Measurements from ENCODE around the gene LAPTM4A. TPM values are rescaled to one million over a fixed set of nuclear protein-coding genes. Genes with fewer than 3 reads are reported as not detected.

LAPTM4A gene
- total RNA-seq, 2 experiments from 2014 or later = 20.5 to 24.1 TPM

GRCh38 chr2:20016346-20016745, 35.1 kb downstream of the LAPTM4A start:
- Mint-ChIP-seq H3K27ac (no peak overlapping the region), H3K4me3 (no peak overlapping the region), H3K9me3 (ENCODE audit: low read depth) (no peaks in the 10 kb centered on the region), H3K27me3 (peaks cover 33% of the 10 kb centered on the region), H3K36me3 (peaks cover 4% of the 10 kb centered on the region), H3K4me1 (peaks cover 8% of the 10 kb centered on the region)
- ATAC-seq (no peak), DNase-seq (no peak)
- CTCF ChIA-PET = interaction anchor here (0.8 to 2.2 kb wide), 22 partner anchors 7 to 805 kb away, joined by 3 to 18 read pairs (median 4); partner anchors contain the start of genes LAPTM4A, SDC1 and WDR35

GRCh38 chr2:20015482-20016083, 35.8 kb downstream of the LAPTM4A start:
- peaks cover 2% of the 10 kb centered on the region for H3K36me3 Mint-ChIP-seq
- H3K9me3 Mint-ChIP-seq (ENCODE audit: low read depth) = no peaks in the 10 kb centered on the region
- peaks cover 40% of the 10 kb centered on the region for H3K27me3 Mint-ChIP-seq
- DNase-seq = no peak
- peaks cover 8% of the 10 kb centered on the region for H3K4me1 Mint-ChIP-seq
- CTCF ChIA-PET = interaction anchor here (0.6 to 2.2 kb wide), 37 partner anchors 8 to 806 kb away, joined by 3 to 18 read pairs (median 4); partner anchors contain the start of genes LAPTM4A, SDC1 and WDR35
- no peak overlapping the region for H3K4me3 Mint-ChIP-seq
- H3K27ac Mint-ChIP-seq = no peak overlapping the region
- no peak for ATAC-seq

- Mint-ChIP-seq H3K4me1 (peaks cover 8% of the 10 kb centered on the region), H3K4me3 (peak overlapping the region; percentile 27), H3K9me3 (ENCODE audit: low read depth) (no peaks in the 10 kb centered on the region), H3K36me3 (no peaks in the 10 kb centered on the region), H3K27ac (no peak overlapping the region), H3K27me3 (peaks cover 56% of the 10 kb centered on the region)
- ATAC-seq = no peak
- CTCF ChIA-PET = interaction anchor here (1.2 to 1.5 kb wide), 2 partner anchors 10 to 22 kb away, joined by 3 to 4 read pairs; no protein-coding TSS in a partner anchor
- DNase-seq = no peak
These were observed 38.1 kb downstream of the LAPTM4A start for GRCh38 chr2:20013126-20013849.

GRCh38 chr2:20012282-20013125, 38.9 kb downstream of the LAPTM4A start, which contains the start of gene MATN3:
Gene MATN3 (minus strand): TSS chr2:20012668. CDS start chr2:20012631, 37 bp downstream.
- Mint-ChIP-seq H3K27ac (no peak within 1 kb of the TSS), H3K27me3 (peaks cover 62% of the 10 kb centered on the region), H3K9me3 (ENCODE audit: low read depth) (no peaks in the 10 kb centered on the region), H3K36me3 (no peaks in the 10 kb centered on the region), H3K4me1 (peaks cover 8% of the 10 kb centered on the region), H3K4me3 (peak within 1 kb of the TSS; percentile 27)
- DNase-seq (no peak), ATAC-seq (peak; percentile 65)
- CTCF ChIA-PET = interaction anchor here (1.2 to 1.7 kb wide), 3 partner anchors 11 to 13 kb away, joined by 3 to 6 read pairs (median 4); no protein-coding TSS in a partner anchor

- CTCF ChIA-PET = interaction anchor here (1.1 to 1.7 kb wide), 3 partner anchors 11 to 56 kb away, joined by 4 to 6 read pairs (median 6); no protein-coding TSS in a partner anchor
- Mint-ChIP-seq H3K27me3 (peaks cover 62% of the 10 kb centered on the region), H3K36me3 (no peaks in the 10 kb centered on the region), H3K27ac (no peak overlapping the region), H3K4me3 (peak overlapping the region; percentile 21), H3K4me1 (peaks cover 8% of the 10 kb centered on the region), H3K9me3 (ENCODE audit: low read depth) (no peaks in the 10 kb centered on the region)
- no peak for ATAC-seq
- no peak for DNase-seq
These were observed 39.5 kb downstream of the LAPTM4A start for GRCh38 chr2:20012032-20012281.

- no peak overlapping the region for H3K27ac Mint-ChIP-seq
- CTCF ChIA-PET = interaction anchor here (1.1 to 1.7 kb wide), 3 partner anchors 12 to 56 kb away, joined by 4 to 6 read pairs (median 6); no protein-coding TSS in a partner anchor
- peak overlapping the region; percentile 21 for H3K4me3 Mint-ChIP-seq
- peaks cover 63% of the 10 kb centered on the region for H3K27me3 Mint-ChIP-seq
- peaks cover 8% of the 10 kb centered on the region for H3K4me1 Mint-ChIP-seq
- H3K36me3 Mint-ChIP-seq = no peaks in the 10 kb centered on the region
- no peaks in the 10 kb centered on the region for H3K9me3 Mint-ChIP-seq (ENCODE audit: low read depth)
- DNase-seq (no peak), ATAC-seq (no peak)
These were observed 40.0 kb downstream of the LAPTM4A start for GRCh38 chr2:20011276-20012031.

- CTCF ChIA-PET = no interaction called here
- ATAC-seq (no peak), DNase-seq (no peak)
- Mint-ChIP-seq H3K27me3 (peaks cover 50% of the 10 kb centered on the region), H3K4me1 (peaks cover 8% of the 10 kb centered on the region), H3K27ac (no peak overlapping the region), H3K4me3 (no peak overlapping the region), H3K36me3 (no peaks in the 10 kb centered on the region), H3K9me3 (ENCODE audit: low read depth) (no peaks in the 10 kb centered on the region)
These were observed 42.7 kb downstream of the LAPTM4A start for GRCh38 chr2:20008703-20009102.

GRCh38 chr2:20005891-20006470, 45.4 kb downstream of the LAPTM4A start:
- Mint-ChIP-seq H3K27me3 (peaks cover 40% of the 10 kb centered on the region), H3K27ac (no peak overlapping the region)

GRCh38 chr2:20005067-20005627, 46.3 kb downstream of the LAPTM4A start:
- no peak overlapping the region for H3K4me3 Mint-ChIP-seq
- H3K36me3 Mint-ChIP-seq = no peaks in the 10 kb centered on the region
- DNase-seq (no peak), ATAC-seq (no peak)
- no peak overlapping the region for H3K27ac Mint-ChIP-seq
- H3K4me1 Mint-ChIP-seq = no peaks in the 10 kb centered on the region
- CTCF ChIA-PET = no interaction called here
- H3K27me3 Mint-ChIP-seq = peaks cover 38% of the 10 kb centered on the region
- H3K9me3 Mint-ChIP-seq (ENCODE audit: low read depth) = no peaks in the 10 kb centered on the region

More at GRCh38 chr2:20005891-20006470, 45.4 kb downstream of the LAPTM4A start:
- Mint-ChIP-seq H3K9me3 (ENCODE audit: low read depth) (no peaks in the 10 kb centered on the region), H3K4me3 (no peak overlapping the region), H3K36me3 (no peaks in the 10 kb centered on the region), H3K4me1 (no peaks in the 10 kb centered on the region)
- ATAC-seq (no peak), DNase-seq (no peak)
- CTCF ChIA-PET = no interaction called here

GRCh38 chr2:20001361-20001863, 50.0 kb downstream of the LAPTM4A start:
- Mint-ChIP-seq H3K9me3 (ENCODE audit: low read depth) (no peaks in the 10 kb centered on the region), H3K27me3 (peaks cover 32% of the 10 kb centered on the region), H3K27ac (no peak overlapping the region), H3K36me3 (no peaks in the 10 kb centered on the region), H3K4me1 (no peaks in the 10 kb centered on the region), H3K4me3 (no peak overlapping the region)
- DNase-seq (no peak), ATAC-seq (no peak)
- CTCF ChIA-PET = interaction anchor here (0.7 to 1.2 kb wide), 2 partner anchors 14 to 35 kb away, joined by 3 read pairs; no protein-coding TSS in a partner anchor

- Mint-ChIP-seq H3K9me3 (ENCODE audit: low read depth) (no peaks in the 10 kb centered on the region), H3K27ac (no peak overlapping the region), H3K36me3 (peaks cover 1% of the 10 kb centered on the region), H3K27me3 (peaks cover 29% of the 10 kb centered on the region), H3K4me1 (peaks cover 20% of the 10 kb centered on the region), H3K4me3 (no peak overlapping the region)
- DNase-seq (no peak), ATAC-seq (no peak)
- CTCF ChIA-PET = interaction anchor here (0.8 to 2.3 kb wide), 2 partner anchors 22 to 50 kb away, joined by 3 to 8 read pairs; no protein-coding TSS in a partner anchor
These were observed 57.7 kb downstream of the LAPTM4A start for GRCh38 chr2:19993731-19994130.

- Mint-ChIP-seq H3K9me3 (ENCODE audit: low read depth) (no peaks in the 10 kb centered on the region), H3K36me3 (peaks cover 1% of the 10 kb centered on the region), H3K4me1 (peaks cover 28% of the 10 kb centered on the region), H3K4me3 (no peak overlapping the region), H3K27me3 (peaks cover 24% of the 10 kb centered on the region), H3K27ac (no peak overlapping the region)
- no peak for ATAC-seq
- DNase-seq = no peak
- CTCF ChIA-PET = interaction anchor here (1.2 kb wide), 1 partner anchor 23 kb away, joined by 3 read pairs; no protein-coding TSS in a partner anchor
These were observed 59.5 kb downstream of the LAPTM4A start for GRCh38 chr2:19991895-19992294.
